HCT116 (cell line): ENCODE measurements around the gene ANP32B. TPM values are rescaled to one million over a fixed set of nuclear protein-coding genes. Genes with fewer than 3 reads are reported as not detected.

Source experiments
- ATAC-seq: fragments of 200-7000 bp; cut with Tn5 transposase; 2 replicates; pipeline ENCODE4 v1.9.1; 2020; ENCODE audit warnings: mild to moderate bottlenecking, moderate library complexity
- BruUV-seq: library from RNA; stranded (reverse); fragments of 400-500 nt; replicated peaks from 2 replicates; lab custom pipeline; 2021; lab: Mats Ljungman, UMichigan
- CTCF ChIA-PET: fragments of 300-600 bp; sonication (Branson Sonifier 250); formaldehyde crosslinking; loops from one replicate; lab custom pipeline; 2021; ENCODE audit warnings: antibody characterized with exemption; lab: Charles Lee
- POLR2A ChIA-PET: fragments of 300-600, 350-600 bp; sonication (Branson Sonifier 250); formaldehyde crosslinking; loops from one replicate; lab custom pipeline; 2021; ENCODE audit warnings: antibody characterized with exemption; lab: Charles Lee
- RAD21 ChIA-PET, 2 experiments: fragments of 300-600 bp; sonication (Branson Sonifier 250); formaldehyde crosslinking; loops; one replicate each; lab custom pipeline; 2023; ENCODE audit warnings: low total read pairs in 2 of 2; ENCODE audit not compliant: uncharacterized antibody in 2 of 2, unreplicated experiment in 2 of 2, low non-redundant PET in 1 of 2; lab: Charles Lee
- DNase-seq: peaks from one replicate; pipeline ENCODE4 v3.0.0-alpha.2; 2010; ENCODE audit warnings: low read depth, low spot score
- H2AFZ ChIP-seq: fragments of 200-600 bp; shearing (Covaris generic), sonication (generic); 2 replicates; pipeline ENCODE4 v1.6.1; 2017; ENCODE audit warnings: low read depth, mixed run types, mixed read lengths, antibody characterized with exemption, low read length; ENCODE audit not compliant: poor library complexity, severe bottlenecking
- H3K27ac ChIP-seq: 2 replicates; pipeline ENCODE4 v1.5.1; 2012; ENCODE audit warnings: low read depth, low read length
- H3K27me3 ChIP-seq: fragments of 200-600 bp; sonication (generic); 2 replicates; pipeline ENCODE4 v1.6.1; 2016; ENCODE audit warnings: mixed run types, low read length, mixed read lengths; ENCODE audit not compliant: insufficient read depth
- H3K36me3 ChIP-seq, 2 experiments: fragments of 200-500 bp in 1 of 2; fragments of 200-600 bp in 1 of 2; sonication (Bioruptor generic) in 1 of 2; sonication (generic) in 1 of 2; 2 replicates each; pipeline versions ENCODE4 v1.5.1 to v1.6.1; 2014 to 2016; ENCODE audit warnings: low read length in 2 of 2, inconsistent platforms in 1 of 2, mixed read lengths in 1 of 2, mixed run types in 1 of 2; ENCODE audit not compliant: insufficient read depth in 2 of 2, control insufficient read depth in 1 of 2
- H3K4me1 ChIP-seq, 2 experiments: fragments of 200-600 bp in 1 of 2; sonication (generic) in 1 of 2; 2 replicates each; pipeline versions ENCODE4 v1.5.1 to v1.6.1; 2012 to 2017; ENCODE audit warnings: low read length in 2 of 2, inconsistent platforms in 1 of 2, mild to moderate bottlenecking in 1 of 2, mixed read lengths in 1 of 2, mixed run types in 1 of 2, moderate library complexity in 1 of 2; ENCODE audit not compliant: insufficient read depth in 2 of 2, control insufficient read depth in 1 of 2
- H3K4me2 ChIP-seq: fragments of 200-600 bp; sonication (generic); 2 replicates; pipeline ENCODE4 v1.6.1; 2017; ENCODE audit warnings: mixed run types, low read length, mixed read lengths
- H3K4me3 ChIP-seq, 2 experiments: fragments of 200-600 bp in 1 of 2; sonication (generic) in 1 of 2; replicated peaks in 1 of 2; 2 replicates each; pipeline ENCODE4 v1.5.1; 2011 to 2016; ENCODE audit warnings: low read length in 2 of 2, control low read depth in 1 of 2, low read depth in 1 of 2, mild to moderate bottlenecking in 1 of 2, mixed read lengths in 1 of 2, mixed run types in 1 of 2
- H3K79me2 ChIP-seq: fragments of 200-600 bp; sonication (generic); 2 replicates; pipeline ENCODE4 v1.6.1; 2017; ENCODE audit warnings: mild to moderate bottlenecking, mixed run types, low read length, moderate library complexity, mixed read lengths; ENCODE audit not compliant: insufficient read depth
- H3K9ac ChIP-seq: fragments of 200-600 bp; sonication (generic); 2 replicates; pipeline ENCODE4 v1.6.1; 2016; ENCODE audit warnings: low read length, mixed read lengths
- H3K9me2 ChIP-seq: fragments of 200-600 bp; sonication (generic), shearing (Covaris generic); 2 replicates; pipeline ENCODE4 v1.6.1; 2017; ENCODE audit warnings: mixed run types, mild to moderate bottlenecking, moderate library complexity; ENCODE audit not compliant: insufficient read depth
- H3K9me3 ChIP-seq, 2 experiments: fragments of 200-500 bp in 1 of 2; fragments of 200-600 bp in 1 of 2; sonication (Bioruptor generic) in 1 of 2; sonication (generic) in 1 of 2; 2 replicates each; pipeline ENCODE4 v1.6.1; 2014 to 2017; ENCODE audit warnings: low read length in 2 of 2, mixed read lengths in 2 of 2, inconsistent platforms in 1 of 2, low read depth in 1 of 2, mild to moderate bottlenecking in 1 of 2, mixed run types in 1 of 2, moderate library complexity in 1 of 2; ENCODE audit not compliant: control insufficient read depth in 1 of 2, insufficient read depth in 1 of 2
- H4K20me1 ChIP-seq: fragments of 200-600 bp; sonication (generic), shearing (Covaris generic); 2 replicates; pipeline ENCODE4 v1.6.1; 2017; ENCODE audit warnings: mixed run types, mild to moderate bottlenecking, moderate library complexity; ENCODE audit not compliant: insufficient read depth
- EGR1 ChIP-seq: IDR thresholded peaks from 2 replicates; pipeline ENCODE4 v1.6.1; 2012; ENCODE audit warnings: low read depth
- ELF1 ChIP-seq: IDR thresholded peaks from 2 replicates; pipeline ENCODE4 v1.6.1; 2012; ENCODE audit warnings: low read depth, borderline replicate concordance
- EZH2 ChIP-seq: fragments of 200-600 bp; sonication (generic); IDR thresholded peaks from 2 replicates; pipeline ENCODE4 v1.6.1; 2017; ENCODE audit warnings: antibody characterized with exemption, mixed run types
- MAX ChIP-seq: IDR thresholded peaks from 2 replicates; pipeline ENCODE4 v1.6.1; 2012
- POLR2AphosphoS5 ChIP-seq: IDR thresholded peaks from 2 replicates; pipeline ENCODE4 v1.6.1; 2011; ENCODE audit warnings: mild to moderate bottlenecking, low read depth, low read length, moderate library complexity
- RAD21 ChIP-seq: IDR thresholded peaks from 2 replicates; pipeline ENCODE4 v1.6.1; 2012; ENCODE audit warnings: low read depth, mild to moderate bottlenecking
- SP1 ChIP-seq: IDR thresholded peaks from 2 replicates; pipeline ENCODE4 v1.6.1; 2012; ENCODE audit warnings: low read depth
- SRF ChIP-seq: IDR thresholded peaks from 2 replicates; pipeline ENCODE4 v1.6.1; 2012; ENCODE audit warnings: low read depth
- ZBTB33 ChIP-seq: IDR thresholded peaks from 2 replicates; pipeline ENCODE4 v1.6.1; 2011; ENCODE audit warnings: mild to moderate bottlenecking, low read length, moderate library complexity; ENCODE audit not compliant: insufficient replicate concordance; ENCODE audit errors: extremely low read depth
- ZFX ChIP-seq: fragments of 450-650 bp; IDR thresholded peaks from 2 replicates; pipeline ENCODE4 v1.6.1; 2017
- intact Hi-C: fragments of 100-400 bp; cut with micrococcal nuclease; formaldehyde crosslinking; loops from 2 replicates; pipeline ENCODE4 v1.10.0; 2022
- total RNA-seq: library from RNA; stranded (reverse); gene quantifications from one replicate; pipeline ENCODE4 v1.2.1, GENCODE V29; 2021; ENCODE audit not compliant: unreplicated experiment
- TF ChIP-seq, protein P1 (sequence below): IDR thresholded peaks from 2 replicates; pipeline ENCODE4 v1.6.1; 2012

Gene ANP32B
- total RNA-seq, 1 experiment from 2014 or later = 206 TPM

- BruUV-seq = no TSS peak
- Histone ChIP-seq H3K9ac (no peak overlapping the region), H3K36me3 (peaks cover 27 to 37% of the 10 kb centered on the region in 2 experiments), H3K27ac (no peak overlapping the region), H3K4me3 (no peak overlapping the region), H3K79me2 (no peaks in the 10 kb centered on the region), H3K4me1 (no peaks in the 10 kb centered on the region), H3K4me2 (no peak overlapping the region), H3K9me3 (no peaks in the 10 kb centered on the region), H2AFZ (no peak overlapping the region), H3K9me2 (no peaks in the 10 kb centered on the region), H3K27me3 (no peaks in the 10 kb centered on the region), H4K20me1 (peaks cover 11% of the 10 kb centered on the region; the same call in 1 of the 2 replicates)
- RAD21 ChIA-PET = no interaction called here
- CTCF ChIA-PET = interaction anchor here (1.8 kb wide), 1 partner anchor 14 kb away, joined by 5 read pairs; no protein-coding TSS in a partner anchor
- peak; percentile 9; the same call in 1 of the 2 replicates for ATAC-seq
- DNase-seq = no peak
- intact Hi-C loops = no loop called here
- POLR2A ChIA-PET = no interaction called here
- no peak for TF ChIP-seq MAX
- TF ChIP-seq SP1 = no peak
These were observed 37.5 kb downstream of the ANP32B start for GRCh38 chr9:98020476-98021145.

DNA sequence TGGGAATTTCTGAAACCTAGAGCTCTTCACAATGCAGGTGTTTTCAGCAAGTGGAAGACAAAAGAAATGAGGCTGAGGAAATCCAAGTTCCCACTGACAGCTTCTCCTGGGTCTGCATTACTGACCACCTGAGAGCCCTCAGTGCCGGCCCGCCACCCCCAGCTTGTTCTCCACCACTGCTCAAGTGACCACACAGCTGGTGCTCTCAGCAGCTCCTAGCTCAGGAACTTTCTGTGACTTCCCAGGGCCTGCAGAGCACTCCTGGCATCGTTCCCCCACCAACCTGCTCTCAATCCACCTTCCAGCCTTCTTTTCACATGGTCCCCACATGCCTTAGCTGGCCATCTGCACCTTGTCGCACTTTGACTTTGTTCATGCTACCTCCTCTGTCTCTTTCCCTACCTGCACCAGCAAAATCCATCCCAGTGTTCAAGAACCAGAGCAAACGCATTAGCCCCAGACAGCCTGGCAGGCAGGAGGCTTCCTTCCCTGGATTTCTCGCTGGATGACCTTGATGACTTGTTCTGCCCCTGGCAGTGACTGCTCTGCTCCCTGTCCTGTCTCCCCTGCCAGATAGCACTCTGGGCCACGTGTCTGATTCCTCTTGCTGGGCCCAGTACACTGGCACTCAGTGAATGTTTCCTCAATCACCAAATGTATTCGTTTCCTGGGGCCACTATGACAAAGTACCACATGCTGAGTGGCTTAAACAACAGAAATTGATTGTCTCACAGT, 38.3 kb downstream of the ANP32B start:
- H3K9ac ChIP-seq = no peak overlapping the region
- H3K79me2 ChIP-seq = no peaks in the 10 kb centered on the region
- H3K36me3 ChIP-seq = peaks cover 22 to 30% of the 10 kb centered on the region in 2 experiments
- BruUV-seq = no TSS peak
- no peak overlapping the region for H3K4me2 ChIP-seq
- H4K20me1 ChIP-seq = peaks cover 9% of the 10 kb centered on the region; the same call in 1 of the 2 replicates
- H3K27me3 ChIP-seq = no peaks in the 10 kb centered on the region
- H3K4me1 ChIP-seq = no peaks in the 10 kb centered on the region
- no peak for TF ChIP-seq EGR1
- TF ChIP-seq POLR2AphosphoS5 = no peak
- no peak for TF ChIP-seq RAD21
- no peak for TF ChIP-seq SP1
- no peak for TF ChIP-seq ELF1
- TF ChIP-seq ZBTB33 = no peak
- TF ChIP-seq ZFX = no peak
- TF ChIP-seq SRF = no peak
- TF ChIP-seq EZH2 = no peak
- TF ChIP-seq, protein P1, sequence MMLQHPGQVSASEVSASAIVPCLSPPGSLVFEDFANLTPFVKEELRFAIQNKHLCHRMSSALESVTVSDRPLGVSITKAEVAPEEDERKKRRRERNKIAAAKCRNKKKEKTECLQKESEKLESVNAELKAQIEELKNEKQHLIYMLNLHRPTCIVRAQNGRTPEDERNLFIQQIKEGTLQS = no peak
- no peaks in the 10 kb centered on the region for H3K9me2 ChIP-seq
- ChIA-PET RAD21 (no interaction called here), POLR2A (no interaction called here), CTCF (interaction anchor here (1.8 kb wide), 1 partner anchor 13 kb away, joined by 5 read pairs; no protein-coding TSS in a partner anchor)
- no peak overlapping the region for H3K27ac ChIP-seq
- no peaks in the 10 kb centered on the region for H3K9me3 ChIP-seq
- no peak overlapping the region for H3K4me3 ChIP-seq
- no peak overlapping the region for H2AFZ ChIP-seq
- DNase-seq (no peak), ATAC-seq (no peak)
- intact Hi-C loops = no loop called here
